Measurements from ENCODE around the gene CD48. TPM values are rescaled to one million over a fixed set of nuclear protein-coding genes. Genes with fewer than 3 reads are reported as not detected.

The CD48 gene
- total and polyA plus RNA-seq, 2 of the 4 experiments (the other 2 are of a cell fraction) = not detected

- Histone ChIP-seq H3K36me3 (ENCODE audit: control insufficient read depth, insufficient read depth, low read length) (no peaks in the 10 kb centered on the region), H2BK120ac (ENCODE audit: low read depth, low read length) (no peak overlapping the region), H3K4me1 (ENCODE audit: control insufficient read depth, insufficient read depth, low read length) (no peaks in the 10 kb centered on the region), H3K4me3 (ENCODE audit: insufficient read depth, low read depth, low read length) (no peak overlapping the region), H2AK9ac (replicated peaks; ENCODE audit: low read depth, low read length, poor library complexity) (no peak overlapping the region), H3K23ac (ENCODE audit: low read depth, low read length) (no peak overlapping the region), H3K18ac (ENCODE audit: low read depth, low read length) (no peak overlapping the region), H3K9me1 (ENCODE audit: insufficient read depth, low read length) (no peaks in the 10 kb centered on the region), H2BK20ac (ENCODE audit: low read depth, low read length) (no peak overlapping the region), H3K9me3 (ENCODE audit: control insufficient read depth, insufficient read depth, low read length) (no peaks in the 10 kb centered on the region), H3K56ac (ENCODE audit: extremely low read depth, insufficient read depth, low read length) (no peak overlapping the region), H3K14ac (replicated peaks; ENCODE audit: low read depth, low read length) (no peak overlapping the region), H3K79me1 (ENCODE audit: low read depth in 1 of 2, low read length in 2 of 2) (no peaks in the 10 kb centered on the region), H3K27ac (ENCODE audit: insufficient read depth, low read length) (no peak overlapping the region), H3K4me2 (ENCODE audit: low read depth, low read length) (no peak overlapping the region), H4K8ac (ENCODE audit: low read depth in 2 of 2, low read length in 2 of 2) (no peak overlapping the region), H4K91ac (ENCODE audit: insufficient read depth, low read depth, low read length) (no peak overlapping the region), H3K9ac (ENCODE audit: low read depth, low read length) (no peak overlapping the region), H4K20me1 (ENCODE audit: insufficient read depth, low read length) (no peaks in the 10 kb centered on the region), H2BK15ac (ENCODE audit: low read depth, low read length) (no peak overlapping the region), H4K5ac (ENCODE audit: low read depth, low read length) (no peak overlapping the region), H2AK5ac (ENCODE audit: low read depth, low read length) (no peak overlapping the region), H3K4ac (ENCODE audit: low read depth, low read length) (no peak overlapping the region), H2BK5ac (ENCODE audit: low read depth, low read length, poor library complexity, severe bottlenecking) (no peak overlapping the region), H2AFZ (replicated peaks; ENCODE audit: low read length, poor library complexity) (peak overlapping the region; percentile 24), H3K27me3 (ENCODE audit: control insufficient read depth, insufficient read depth, low read length) (no peaks in the 10 kb centered on the region; the same call in 1 of the 2 replicates)
- ChIA-PET POLR2A (ENCODE audit: unreplicated experiment) (no interaction called here), CTCF (interaction anchor here (0.6 to 1.1 kb wide), 4 partner anchors 18 to 1778 kb away, joined by 3 to 6 read pairs (median 4); no protein-coding TSS in a partner anchor)
- WGBS, 2 experiments (ENCODE audit: extremely low coverage in 2 of 2, insufficient read length in 1 of 2) = 80% methylated on average over 1 of the region's 8 CpGs; no CpG with 5 or more reads in 1 of the 2 experiments
- no TSS peak for BruUV-seq (replicated peaks)
- dilution Hi-C loops (cut with HindIII; ENCODE audit: low sequenced_read_pairs, unreplicated experiment) (no loop called here), in situ Hi-C loops (cut with MboI; ENCODE audit: low sequenced_read_pairs) (no loop called here), intact Hi-C loops (cut with micrococcal nuclease) (loop anchor here (1.0 to 5.0 kb wide), 4 partner anchors 225 to 412 kb away; partner anchors contain the start of gene KLHDC9)
- no peak for TF ChIP-seq CEBPB (IDR thresholded peaks at IDR 0.05; ENCODE audit: low read depth, low read length)
- TF ChIP-seq RAD21 (IDR thresholded peaks at IDR 0.05; ENCODE audit: low read length) = peak; percentile 68
- TF ChIP-seq POLR2A (IDR thresholded peaks at IDR 0.05; ENCODE audit: low read depth, low read length) = no peak
- TF ChIP-seq, protein P1, sequence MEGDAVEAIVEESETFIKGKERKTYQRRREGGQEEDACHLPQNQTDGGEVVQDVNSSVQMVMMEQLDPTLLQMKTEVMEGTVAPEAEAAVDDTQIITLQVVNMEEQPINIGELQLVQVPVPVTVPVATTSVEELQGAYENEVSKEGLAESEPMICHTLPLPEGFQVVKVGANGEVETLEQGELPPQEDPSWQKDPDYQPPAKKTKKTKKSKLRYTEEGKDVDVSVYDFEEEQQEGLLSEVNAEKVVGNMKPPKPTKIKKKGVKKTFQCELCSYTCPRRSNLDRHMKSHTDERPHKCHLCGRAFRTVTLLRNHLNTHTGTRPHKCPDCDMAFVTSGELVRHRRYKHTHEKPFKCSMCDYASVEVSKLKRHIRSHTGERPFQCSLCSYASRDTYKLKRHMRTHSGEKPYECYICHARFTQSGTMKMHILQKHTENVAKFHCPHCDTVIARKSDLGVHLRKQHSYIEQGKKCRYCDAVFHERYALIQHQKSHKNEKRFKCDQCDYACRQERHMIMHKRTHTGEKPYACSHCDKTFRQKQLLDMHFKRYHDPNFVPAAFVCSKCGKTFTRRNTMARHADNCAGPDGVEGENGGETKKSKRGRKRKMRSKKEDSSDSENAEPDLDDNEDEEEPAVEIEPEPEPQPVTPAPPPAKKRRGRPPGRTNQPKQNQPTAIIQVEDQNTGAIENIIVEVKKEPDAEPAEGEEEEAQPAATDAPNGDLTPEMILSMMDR (conservative IDR thresholded peaks at IDR 0.05; ENCODE audit: low read depth, low read length) = peak; percentile 60
- TF ChIP-seq SMC3 (IDR thresholded peaks at IDR 0.05; ENCODE audit: low read depth, low read length) = peak; percentile 38
- DNase-seq (peak; percentile 55), ATAC-seq (ENCODE audit: low read depth) (peak; percentile 85)
Measured at GRCh38 chr1:160726498-160727315, 15.1 kb upstream of the CD48 start.
